GM21381 (cell line): ENCODE data around the gene GRIN3A.
A peak's percentile ranks its signal among the peaks of the same experiment; 100 is the strongest.
"Not testable (repeated sequence)": the region's sequence is repeated elsewhere in the genome, so short reads cannot be mapped to it uniquely, and the experiment has no call there.

Source experiments
- ATAC-seq: cut with Tn5 transposase; IDR thresholded peaks from one replicate; pipeline ENCODE4 v1.9.1; 2021; ENCODE audit warnings: mild to moderate bottlenecking, moderate library complexity; ENCODE audit not compliant: unreplicated experiment

Gene GRIN3A

GRCh38 chr9:101635473-101635872 is 103.0 kb downstream of the GRIN3A start:
- ATAC-seq = no peak

GRCh38 chr9:101634741-101635409 is 103.6 kb downstream of the GRIN3A start:
- ATAC-seq = no peak

- no peak for ATAC-seq
Measured at GRCh38 chr9:101632611-101633010, 105.8 kb downstream of the GRIN3A start.

GRCh38 chr9:101631892-101632291 is 106.6 kb downstream of the GRIN3A start:
- no peak for ATAC-seq

- ATAC-seq = no peak
Measured at GRCh38 chr9:101629636-101630035, 108.8 kb downstream of the GRIN3A start.

- ATAC-seq = no peak
Measured at GRCh38 chr9:101628173-101628572, 110.3 kb downstream of the GRIN3A start.

GRCh38 chr9:101626295-101626694 is 112.2 kb downstream of the GRIN3A start:
- no peak for ATAC-seq

GRCh38 chr9:101625876-101626275 is 112.6 kb downstream of the GRIN3A start:
- no peak for ATAC-seq

GRCh38 chr9:101620452-101620851 is 118.0 kb downstream of the GRIN3A start:
- ATAC-seq = peak; percentile 51

- no peak for ATAC-seq
Measured at GRCh38 chr9:101618698-101619097, 119.7 kb downstream of the GRIN3A start.

- no peak for ATAC-seq
Measured at GRCh38 chr9:101605547-101605946, 132.9 kb downstream of the GRIN3A start.

GRCh38 chr9:101604296-101604695 is 134.2 kb downstream of the GRIN3A start:
- no peak for ATAC-seq

GRCh38 chr9:101601904-101602765 is 136.3 kb downstream of the GRIN3A start:
- ATAC-seq = no peak

GRCh38 chr9:101594796-101595195 is 143.7 kb downstream of the GRIN3A start, which contains the start of gene PPP3R2:
Gene PPP3R2 (minus strand): TSS chr9:101594969. CDS start chr9:101594921, 48 bp downstream.
- no peak for ATAC-seq

GRCh38 chr9:101593345-101593744 is 145.1 kb downstream of the GRIN3A start:
- no peak for ATAC-seq

- no peak for ATAC-seq
Measured at GRCh38 chr9:101592788-101593187, 145.7 kb downstream of the GRIN3A start.

GRCh38 chr9:101591787-101592446 is 146.5 kb downstream of the GRIN3A start:
- ATAC-seq = no peak

- ATAC-seq = no peak
Measured at GRCh38 chr9:101590901-101591300, 147.5 kb downstream of the GRIN3A start.

GRCh38 chr9:101590074-101590473 is 148.4 kb downstream of the GRIN3A start:
- ATAC-seq = not testable (repeated sequence)

GRCh38 chr9:101587332-101588043 is 151.0 kb downstream of the GRIN3A start:
- no peak for ATAC-seq

- peak; percentile 80 for ATAC-seq
Measured at GRCh38 chr9:101586651-101587050, 151.8 kb downstream of the GRIN3A start.
